A673 (cell line): ENCODE measurements around the gene WFDC2.

ENCODE experiments used
- EZH2 ChIP-seq: fragments of 200-600 bp; sonication (generic); IDR thresholded peaks from 2 replicates; pipeline ENCODE4 v1.6.1; 2017; ENCODE audit warnings: borderline replicate concordance, low read depth, mild to moderate bottlenecking, mixed read lengths, antibody characterized with exemption, low read length; ENCODE audit not compliant: poor library complexity, severe bottlenecking
- TF ChIP-seq, protein P1 (sequence below): fragments of 300-800, 200-600 bp; sonication (generic); conservative IDR thresholded peaks from 2 replicates; pipeline ENCODE4 v1.5.1; 2017; ENCODE audit warnings: low read depth, mild to moderate bottlenecking, antibody characterized with exemption, low read length, moderate library complexity, mixed read lengths

DNA sequence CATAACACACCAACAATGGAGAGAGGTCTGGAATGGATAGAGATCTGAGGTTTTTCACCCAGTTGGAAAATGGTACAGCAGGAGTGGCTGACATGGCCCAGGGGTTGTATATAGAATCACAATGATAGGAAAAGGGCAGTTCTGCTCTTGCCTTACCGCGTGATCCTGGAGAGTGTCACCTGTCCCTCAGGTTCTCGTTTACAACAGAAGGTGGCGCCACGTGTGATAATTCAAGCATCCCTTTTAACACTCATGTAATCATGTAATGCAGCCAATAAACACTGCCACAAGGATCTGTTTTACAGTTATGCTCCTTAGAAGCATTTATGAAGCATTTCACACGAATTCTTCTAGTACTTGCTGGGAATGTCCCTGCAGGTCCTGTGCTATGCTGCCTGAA lies 12.9 kb upstream of the WFDC2 start:
- TF ChIP-seq, protein P1, sequence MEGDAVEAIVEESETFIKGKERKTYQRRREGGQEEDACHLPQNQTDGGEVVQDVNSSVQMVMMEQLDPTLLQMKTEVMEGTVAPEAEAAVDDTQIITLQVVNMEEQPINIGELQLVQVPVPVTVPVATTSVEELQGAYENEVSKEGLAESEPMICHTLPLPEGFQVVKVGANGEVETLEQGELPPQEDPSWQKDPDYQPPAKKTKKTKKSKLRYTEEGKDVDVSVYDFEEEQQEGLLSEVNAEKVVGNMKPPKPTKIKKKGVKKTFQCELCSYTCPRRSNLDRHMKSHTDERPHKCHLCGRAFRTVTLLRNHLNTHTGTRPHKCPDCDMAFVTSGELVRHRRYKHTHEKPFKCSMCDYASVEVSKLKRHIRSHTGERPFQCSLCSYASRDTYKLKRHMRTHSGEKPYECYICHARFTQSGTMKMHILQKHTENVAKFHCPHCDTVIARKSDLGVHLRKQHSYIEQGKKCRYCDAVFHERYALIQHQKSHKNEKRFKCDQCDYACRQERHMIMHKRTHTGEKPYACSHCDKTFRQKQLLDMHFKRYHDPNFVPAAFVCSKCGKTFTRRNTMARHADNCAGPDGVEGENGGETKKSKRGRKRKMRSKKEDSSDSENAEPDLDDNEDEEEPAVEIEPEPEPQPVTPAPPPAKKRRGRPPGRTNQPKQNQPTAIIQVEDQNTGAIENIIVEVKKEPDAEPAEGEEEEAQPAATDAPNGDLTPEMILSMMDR: peak; percentile 50
- no peak for TF ChIP-seq EZH2
